ENCODE measurements around the gene CES3. TPM values are rescaled to one million over a fixed set of nuclear protein-coding genes. Genes with fewer than 3 reads are reported as not detected.

Gene CES3
- total and polyA plus RNA-seq, 4 donors = 0.99 to 2.1 (median 1.4) TPM

GRCh38 chr16:67011274-67011673 is 50.2 kb downstream of the CES3 start:
- Histone ChIP-seq H3K9me3 (ENCODE audit: control insufficient read depth, insufficient read depth, low read length) (no peaks in the 10 kb centered on the region), H3K27ac (ENCODE audit: low read depth, low read length) (no peak overlapping the region), H3K27me3 (ENCODE audit: control insufficient read depth, insufficient read depth, low read length) (no peaks in the 10 kb centered on the region), H3K4me3 (ENCODE audit: low read depth, low read length) (no peak overlapping the region), H3K4me1 (ENCODE audit: control insufficient read depth, insufficient read depth, low read length) (peaks cover 18% of the 10 kb centered on the region), H3K36me3 (ENCODE audit: control insufficient read depth, insufficient read depth, low read length) (no peaks in the 10 kb centered on the region)
- 91% methylated on average over 1 of the region's 2 CpGs for WGBS (ENCODE audit: insufficient coverage)
- DNase-seq (ENCODE audit: low read depth in 4 of 6, low spot score in 6 of 6) = no peak

GRCh38 chr16:67013233-67013822 is 52.3 kb downstream of the CES3 start:
- Histone ChIP-seq H3K27me3 (ENCODE audit: control insufficient read depth, insufficient read depth, low read length) (no peaks in the 10 kb centered on the region), H3K9me3 (ENCODE audit: control insufficient read depth, insufficient read depth, low read length) (no peaks in the 10 kb centered on the region), H3K27ac (ENCODE audit: low read depth, low read length) (peak overlapping the region; percentile 35), H3K4me3 (ENCODE audit: low read depth, low read length) (peak overlapping the region; percentile 19), H3K36me3 (ENCODE audit: control insufficient read depth, insufficient read depth, low read length) (no peaks in the 10 kb centered on the region), H3K4me1 (ENCODE audit: control insufficient read depth, insufficient read depth, low read length) (peaks cover 18% of the 10 kb centered on the region)
- DNase-seq (ENCODE audit: low read depth in 4 of 6, low spot score in 6 of 6) = peak in 2 of 6 donors; percentile 59 to 75
- 4% methylated on average over 20 of the region's 21 CpGs for WGBS (ENCODE audit: insufficient coverage)

- WGBS (ENCODE audit: insufficient coverage) = under 1% methylated on average over 70 of the region's 70 CpGs
- H3K27ac ChIP-seq (ENCODE audit: low read depth, low read length) = peak overlapping the region; percentile 42
- H3K4me1 ChIP-seq (ENCODE audit: control insufficient read depth, insufficient read depth, low read length) = peaks cover 18% of the 10 kb centered on the region
- no peaks in the 10 kb centered on the region for H3K27me3 ChIP-seq (ENCODE audit: control insufficient read depth, insufficient read depth, low read length)
- H3K9me3 ChIP-seq (ENCODE audit: control insufficient read depth, insufficient read depth, low read length) = no peaks in the 10 kb centered on the region
- H3K4me3 ChIP-seq (ENCODE audit: low read depth, low read length) = peak overlapping the region; percentile 40
- peak in 2 of 6 donors; percentile 86 to 89 for DNase-seq (ENCODE audit: low read depth in 4 of 6, low spot score in 6 of 6)
- no peaks in the 10 kb centered on the region for H3K36me3 ChIP-seq (ENCODE audit: control insufficient read depth, insufficient read depth, low read length)
Observed at GRCh38 chr16:67013823-67014633, 53.0 kb downstream of the CES3 start.

GRCh38 chr16:67014634-67015312 is 53.7 kb downstream of the CES3 start:
- H3K4me3 ChIP-seq (ENCODE audit: low read depth, low read length) = peak overlapping the region; percentile 40
- no peaks in the 10 kb centered on the region for H3K27me3 ChIP-seq (ENCODE audit: control insufficient read depth, insufficient read depth, low read length)
- peak overlapping the region; percentile 42 for H3K27ac ChIP-seq (ENCODE audit: low read depth, low read length)
- no peak for DNase-seq (ENCODE audit: low read depth in 4 of 6, low spot score in 6 of 6)
- 58% methylated on average over 2 of the region's 6 CpGs for WGBS (ENCODE audit: insufficient coverage)
- no peaks in the 10 kb centered on the region for H3K36me3 ChIP-seq (ENCODE audit: control insufficient read depth, insufficient read depth, low read length)
- no peaks in the 10 kb centered on the region for H3K9me3 ChIP-seq (ENCODE audit: control insufficient read depth, insufficient read depth, low read length)
- peaks cover 18% of the 10 kb centered on the region for H3K4me1 ChIP-seq (ENCODE audit: control insufficient read depth, insufficient read depth, low read length)

- H3K27ac ChIP-seq (ENCODE audit: low read depth, low read length) = no peak overlapping the region
- no peak for DNase-seq (ENCODE audit: low read depth in 4 of 6, low spot score in 6 of 6)
- peaks cover 18% of the 10 kb centered on the region for H3K4me1 ChIP-seq (ENCODE audit: control insufficient read depth, insufficient read depth, low read length)
- H3K36me3 ChIP-seq (ENCODE audit: control insufficient read depth, insufficient read depth, low read length) = no peaks in the 10 kb centered on the region
- no peaks in the 10 kb centered on the region for H3K9me3 ChIP-seq (ENCODE audit: control insufficient read depth, insufficient read depth, low read length)
- H3K4me3 ChIP-seq (ENCODE audit: low read depth, low read length) = no peak overlapping the region
- WGBS (ENCODE audit: insufficient coverage) = 94% methylated on average over 7 of the region's 9 CpGs
- no peaks in the 10 kb centered on the region for H3K27me3 ChIP-seq (ENCODE audit: control insufficient read depth, insufficient read depth, low read length)
Observed at GRCh38 chr16:67015313-67015731, 54.3 kb downstream of the CES3 start.

- Histone ChIP-seq H3K27ac (ENCODE audit: low read depth, low read length) (no peak overlapping the region), H3K36me3 (ENCODE audit: control insufficient read depth, insufficient read depth, low read length) (no peaks in the 10 kb centered on the region), H3K9me3 (ENCODE audit: control insufficient read depth, insufficient read depth, low read length) (no peaks in the 10 kb centered on the region), H3K4me3 (ENCODE audit: low read depth, low read length) (no peak overlapping the region), H3K4me1 (ENCODE audit: control insufficient read depth, insufficient read depth, low read length) (peaks cover 18% of the 10 kb centered on the region), H3K27me3 (ENCODE audit: control insufficient read depth, insufficient read depth, low read length) (no peaks in the 10 kb centered on the region)
- DNase-seq (ENCODE audit: low read depth in 4 of 6, low spot score in 6 of 6) = no peak
Observed at GRCh38 chr16:67016143-67016542, 55.1 kb downstream of the CES3 start.

GRCh38 chr16:67016681-67017420 is 55.8 kb downstream of the CES3 start:
- Histone ChIP-seq H3K4me1 (ENCODE audit: control insufficient read depth, insufficient read depth, low read length) (peaks cover 18% of the 10 kb centered on the region), H3K27me3 (ENCODE audit: control insufficient read depth, insufficient read depth, low read length) (no peaks in the 10 kb centered on the region), H3K36me3 (ENCODE audit: control insufficient read depth, insufficient read depth, low read length) (no peaks in the 10 kb centered on the region), H3K9me3 (ENCODE audit: control insufficient read depth, insufficient read depth, low read length) (no peaks in the 10 kb centered on the region), H3K27ac (ENCODE audit: low read depth, low read length) (no peak overlapping the region), H3K4me3 (ENCODE audit: low read depth, low read length) (no peak overlapping the region)
- no peak for DNase-seq (ENCODE audit: low read depth in 4 of 6, low spot score in 6 of 6)
- 76% methylated on average over 4 of the region's 5 CpGs for WGBS (ENCODE audit: insufficient coverage)

- 60% methylated on average over 4 of the region's 4 CpGs for whole genome bisulfite sequencing (ENCODE audit: insufficient coverage)
- peaks cover 18% of the 10 kb centered on the region for H3K4me1 ChIP-seq (ENCODE audit: control insufficient read depth, insufficient read depth, low read length)
- no peaks in the 10 kb centered on the region for H3K9me3 ChIP-seq (ENCODE audit: control insufficient read depth, insufficient read depth, low read length)
- no peaks in the 10 kb centered on the region for H3K36me3 ChIP-seq (ENCODE audit: control insufficient read depth, insufficient read depth, low read length)
- no peak overlapping the region for H3K4me3 ChIP-seq (ENCODE audit: low read depth, low read length)
- H3K27ac ChIP-seq (ENCODE audit: low read depth, low read length) = no peak overlapping the region
- DNase-seq (ENCODE audit: low read depth in 4 of 6, low spot score in 6 of 6) = no peak
- H3K27me3 ChIP-seq (ENCODE audit: control insufficient read depth, insufficient read depth, low read length) = no peaks in the 10 kb centered on the region
Observed at GRCh38 chr16:67017421-67017750, 56.3 kb downstream of the CES3 start.

- DNase-seq (ENCODE audit: low read depth in 4 of 6, low spot score in 6 of 6) = peak in 2 of 6 donors; percentile 63 to 87
- Histone ChIP-seq H3K4me3 (ENCODE audit: low read depth, low read length) (no peak overlapping the region), H3K4me1 (ENCODE audit: control insufficient read depth, insufficient read depth, low read length) (peaks cover 17% of the 10 kb centered on the region), H3K27ac (ENCODE audit: low read depth, low read length) (no peak overlapping the region), H3K9me3 (ENCODE audit: control insufficient read depth, insufficient read depth, low read length) (no peaks in the 10 kb centered on the region), H3K36me3 (ENCODE audit: control insufficient read depth, insufficient read depth, low read length) (no peaks in the 10 kb centered on the region), H3K27me3 (ENCODE audit: control insufficient read depth, insufficient read depth, low read length) (no peaks in the 10 kb centered on the region)
- 21% methylated on average over 4 of the region's 6 CpGs for WGBS (ENCODE audit: insufficient coverage)
Observed at GRCh38 chr16:67017810-67018488, 56.9 kb downstream of the CES3 start.
